OCI-LY7 (cell line): ENCODE results near the gene LCP2. TPM values are rescaled to one million over a fixed set of nuclear protein-coding genes. Genes with fewer than 3 reads are reported as not detected.

Experiments
- BruUV-seq: library from RNA; stranded (reverse); fragments of 400-500 nt; replicated peaks from 2 replicates; lab custom pipeline; 2021; lab: Mats Ljungman, UMichigan
- CTCF ChIA-PET: fragments of 300-600 bp; sonication (Branson Sonifier 250); formaldehyde crosslinking; loops from one replicate; lab custom pipeline; 2022; ENCODE audit warnings: antibody characterized with exemption; ENCODE audit not compliant: unreplicated experiment; lab: Charles Lee
- POLR2A ChIA-PET: fragments of 300-600 bp; sonication (Branson Sonifier 250); formaldehyde crosslinking; loops from one replicate; lab custom pipeline; 2022; ENCODE audit warnings: antibody characterized with exemption; lab: Charles Lee
- DNase-seq: peaks from one replicate; pipeline ENCODE4 v3.0.0-alpha.2; 2015; ENCODE audit warnings: low spot score
- H2AFZ ChIP-seq: fragments of 200-600 bp; sonication (generic), shearing (Covaris generic); 2 replicates; pipeline ENCODE4 v1.6.1; 2014; ENCODE audit warnings: mild to moderate bottlenecking, antibody characterized with exemption, low read length, moderate library complexity
- H3K27ac ChIP-seq: fragments of 200-600 bp; sonication (generic); 2 replicates; pipeline ENCODE4 v1.5.1; 2014; ENCODE audit warnings: mixed run types, low read depth, mild to moderate bottlenecking, moderate library complexity, low read length, inconsistent platforms; ENCODE audit not compliant: poor library complexity, severe bottlenecking
- H3K36me3 ChIP-seq: fragments of 200-600 bp; sonication (generic); 2 replicates; pipeline ENCODE4 v1.6.1; 2014; ENCODE audit warnings: mild to moderate bottlenecking, antibody characterized with exemption, low read length, moderate library complexity, mixed read lengths; ENCODE audit not compliant: insufficient read depth
- H3K4me1 ChIP-seq: fragments of 200-600 bp; sonication (generic); 2 replicates; pipeline ENCODE4 v1.5.1; 2014; ENCODE audit warnings: mild to moderate bottlenecking, low read length; ENCODE audit not compliant: insufficient read depth, poor library complexity, severe bottlenecking
- H3K4me2 ChIP-seq: fragments of 200-600 bp; sonication (generic); 2 replicates; pipeline ENCODE4 v1.6.1; 2014; ENCODE audit warnings: mild to moderate bottlenecking, low read length
- H3K4me3 ChIP-seq: fragments of 200-600 bp; sonication (generic); 2 replicates; pipeline ENCODE4 v1.5.1; 2014; ENCODE audit warnings: mild to moderate bottlenecking, low read depth, low read length; ENCODE audit not compliant: poor library complexity, severe bottlenecking
- H3K79me2 ChIP-seq: fragments of 200-600 bp; sonication (generic); 2 replicates; pipeline ENCODE4 v1.6.1; 2016; ENCODE audit warnings: low read depth, mild to moderate bottlenecking, low read length, moderate library complexity, mixed read lengths; ENCODE audit not compliant: insufficient read depth
- H3K9me2 ChIP-seq: fragments of 200-600 bp; sonication (generic); 2 replicates; pipeline ENCODE4 v1.6.1; 2016; ENCODE audit warnings: mild to moderate bottlenecking, low read length, mixed read lengths; ENCODE audit not compliant: insufficient read depth
- H3K9me3 ChIP-seq: fragments of 200-600 bp; sonication (generic); 2 replicates; pipeline ENCODE4 v1.6.1; 2014; ENCODE audit warnings: mild to moderate bottlenecking, mixed run types, low read length, mixed read lengths
- H4K20me1 ChIP-seq: fragments of 200-600 bp; sonication (generic); 2 replicates; pipeline ENCODE4 v1.6.1; 2014; ENCODE audit warnings: mild to moderate bottlenecking, antibody characterized with exemption, low read length, moderate library complexity, mixed read lengths; ENCODE audit not compliant: insufficient read depth
- CTCF ChIP-seq: fragments of 200-600 bp; sonication (generic); conservative IDR thresholded peaks from 2 replicates; pipeline ENCODE4 v1.5.1; 2014; ENCODE audit warnings: mild to moderate bottlenecking, antibody characterized with exemption, low read length, moderate library complexity, mixed read lengths
- EZH2phosphoT487 ChIP-seq: fragments of 200-600 bp; sonication (generic); IDR thresholded peaks from 2 replicates; pipeline ENCODE4 v1.6.1; 2018; ENCODE audit warnings: low read depth, borderline replicate concordance, mild to moderate bottlenecking, mixed run types, antibody characterized with exemption, low read length, moderate library complexity, mixed read lengths
- intact Hi-C: fragments of 100-400 bp; cut with micrococcal nuclease; formaldehyde crosslinking; loops from one replicate; pipeline ENCODE4 v1.10.0; 2022; ENCODE audit not compliant: unreplicated experiment
- total RNA-seq, 2 experiments: library from RNA; depleted of rRNA in 1 of 2; stranded (reverse); fragments of >200 nt in 1 of 2; shearing (Covaris generic) in 1 of 2; gene quantifications; 2 replicates each; pipeline ENCODE4 v1.2.3, GENCODE V29; 2014 to 2022

The LCP2 gene
- total RNA-seq, 2 experiments from 2014 or later, result 2.6 TPM; not detected in 1

GRCh38 chr5:170211575-170212334 is 85.8 kb downstream of the LCP2 start:
- ChIA-PET POLR2A (interaction anchor here (1.1 kb wide), 1 partner anchor 18 kb away, joined by 4 read pairs; no protein-coding TSS in a partner anchor), CTCF (interaction anchor here (0.9 kb wide), 1 partner anchor 1215 kb away, joined by 3 read pairs; no protein-coding TSS in a partner anchor)
- no peak for DNase-seq
- Histone ChIP-seq H3K36me3 (no peaks in the 10 kb centered on the region), H3K9me2 (no peaks in the 10 kb centered on the region), H3K9me3 (no peaks in the 10 kb centered on the region), H3K79me2 (no peaks in the 10 kb centered on the region), H3K4me1 (no peaks in the 10 kb centered on the region), H3K4me2 (no peak overlapping the region), H3K4me3 (no peak overlapping the region), H2AFZ (no peak overlapping the region), H4K20me1 (no peaks in the 10 kb centered on the region), H3K27ac (no peak overlapping the region)
- TF ChIP-seq EZH2phosphoT487, result no peak
- no peak for TF ChIP-seq CTCF
- no TSS peak for BruUV-seq
- intact Hi-C loops, result no loop called here

GRCh38 chr5:170206958-170207357 is 90.6 kb downstream of the LCP2 start:
- Histone ChIP-seq H4K20me1 (no peaks in the 10 kb centered on the region), H3K9me2 (no peaks in the 10 kb centered on the region), H3K9me3 (no peaks in the 10 kb centered on the region), H2AFZ (no peak overlapping the region), H3K4me2 (no peak overlapping the region), H3K79me2 (no peaks in the 10 kb centered on the region), H3K4me1 (no peaks in the 10 kb centered on the region), H3K4me3 (no peak overlapping the region), H3K27ac (no peak overlapping the region), H3K36me3 (no peaks in the 10 kb centered on the region)
- TF ChIP-seq CTCF (no peak), EZH2phosphoT487 (no peak)
- ChIA-PET POLR2A (no interaction called here), CTCF (no interaction called here)
- BruUV-seq, result no TSS peak
- intact Hi-C loops, result no loop called here
- DNase-seq, result no peak

- H2AFZ ChIP-seq, result no peak overlapping the region
- H3K4me1 ChIP-seq, result no peaks in the 10 kb centered on the region
- H3K27ac ChIP-seq, result no peak overlapping the region
- DNase-seq, result no peak
- no peaks in the 10 kb centered on the region for H3K79me2 ChIP-seq
- no TSS peak for BruUV-seq
- intact Hi-C loops, result no loop called here
- no peak for TF ChIP-seq CTCF
- TF ChIP-seq EZH2phosphoT487, result no peak
- H3K36me3 ChIP-seq, result no peaks in the 10 kb centered on the region
- H3K4me3 ChIP-seq, result no peak overlapping the region
- H3K9me2 ChIP-seq, result no peaks in the 10 kb centered on the region
- no peaks in the 10 kb centered on the region for H3K9me3 ChIP-seq
- ChIA-PET POLR2A (no interaction called here), CTCF (no interaction called here)
- H4K20me1 ChIP-seq, result no peaks in the 10 kb centered on the region
- no peak overlapping the region for H3K4me2 ChIP-seq
Measured at GRCh38 chr5:170206216-170206615, 91.4 kb downstream of the LCP2 start.
